Stimulated activated CD4-positive, alpha-beta T cell treated with anti-CD3 and anti-CD28 coated beads, Interleukin-4, amount 100 ng/mL, for 1 hour (primary cell): ENCODE data around the gene KDM8.

ENCODE experiments used
- DNase-seq: peaks from one replicate; pipeline ENCODE4 v3.0.0-alpha.2; 2020

KDM8 gene

GRCh38 chr16:27217256-27217655 is 13.9 kb downstream of the KDM8 start:
- no peak for DNase-seq

GRCh38 chr16:27218756-27219155 is 15.4 kb downstream of the KDM8 start:
- no peak for DNase-seq

DNA sequence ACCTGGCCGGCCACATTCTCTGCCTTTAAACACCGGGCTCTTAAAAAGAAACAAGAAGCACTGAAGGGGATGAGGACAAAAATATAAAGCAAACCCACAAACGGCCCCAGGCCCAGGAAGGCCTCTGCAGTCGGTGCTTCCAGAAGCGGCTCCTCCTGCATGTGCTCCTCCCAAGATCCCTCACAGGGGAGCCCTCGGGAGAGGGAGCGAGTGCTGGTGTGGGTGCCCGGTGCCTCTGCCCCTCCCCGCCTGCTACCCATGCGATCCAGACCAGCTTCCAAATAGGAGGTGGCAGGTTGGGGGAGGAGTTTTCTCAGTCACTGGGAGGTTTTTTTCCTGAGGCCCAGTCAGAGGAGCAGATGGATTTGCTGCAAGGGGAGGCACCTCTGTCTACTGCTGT is 15.8 kb downstream of the KDM8 start:
- DNase-seq: no peak

DNA sequence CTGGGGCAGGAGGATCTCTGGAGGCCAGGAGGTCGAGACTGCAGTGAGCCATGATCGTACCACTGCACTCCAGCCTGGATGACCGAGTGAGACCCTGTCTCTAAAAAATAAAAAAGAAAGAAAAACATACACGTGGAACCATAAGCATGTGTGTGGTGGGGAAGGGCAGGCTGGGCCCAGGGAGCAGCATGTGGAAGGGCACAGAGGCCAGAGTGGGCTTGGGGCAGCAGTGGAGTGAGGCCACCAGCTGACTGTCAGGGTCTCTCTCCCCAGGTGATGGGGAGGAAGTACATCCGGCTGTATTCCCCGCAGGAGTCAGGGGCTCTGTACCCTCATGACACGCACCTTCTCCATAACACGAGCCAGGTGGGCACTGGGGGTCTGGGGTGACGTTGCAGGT is 16.8 kb downstream of the KDM8 start:
- no peak for DNase-seq

DNA sequence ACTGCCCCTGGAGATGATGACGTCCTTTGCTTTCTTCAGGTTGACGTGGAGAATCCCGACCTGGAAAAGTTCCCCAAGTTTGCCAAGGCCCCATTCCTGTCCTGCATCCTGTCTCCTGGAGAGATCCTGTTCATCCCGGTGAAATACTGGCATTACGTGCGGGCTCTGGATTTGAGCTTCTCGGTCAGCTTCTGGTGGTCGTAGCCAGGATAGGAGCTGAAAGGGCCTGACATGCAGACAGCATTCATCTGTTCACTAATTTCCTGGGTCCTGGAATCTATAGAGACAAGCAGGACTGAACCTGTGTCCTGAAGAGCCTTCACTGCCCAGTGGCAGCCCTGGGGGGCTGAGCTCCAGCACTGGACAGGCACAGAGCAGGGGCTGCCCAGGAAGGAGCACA is 17.2 kb downstream of the KDM8 start:
- DNase-seq: no peak

- DNase-seq: no peak
Measured at GRCh38 chr16:27220991-27221390, 17.7 kb downstream of the KDM8 start.

- no peak for DNase-seq
Measured at GRCh38 chr16:27221576-27222248, 18.4 kb downstream of the KDM8 start.

DNA sequence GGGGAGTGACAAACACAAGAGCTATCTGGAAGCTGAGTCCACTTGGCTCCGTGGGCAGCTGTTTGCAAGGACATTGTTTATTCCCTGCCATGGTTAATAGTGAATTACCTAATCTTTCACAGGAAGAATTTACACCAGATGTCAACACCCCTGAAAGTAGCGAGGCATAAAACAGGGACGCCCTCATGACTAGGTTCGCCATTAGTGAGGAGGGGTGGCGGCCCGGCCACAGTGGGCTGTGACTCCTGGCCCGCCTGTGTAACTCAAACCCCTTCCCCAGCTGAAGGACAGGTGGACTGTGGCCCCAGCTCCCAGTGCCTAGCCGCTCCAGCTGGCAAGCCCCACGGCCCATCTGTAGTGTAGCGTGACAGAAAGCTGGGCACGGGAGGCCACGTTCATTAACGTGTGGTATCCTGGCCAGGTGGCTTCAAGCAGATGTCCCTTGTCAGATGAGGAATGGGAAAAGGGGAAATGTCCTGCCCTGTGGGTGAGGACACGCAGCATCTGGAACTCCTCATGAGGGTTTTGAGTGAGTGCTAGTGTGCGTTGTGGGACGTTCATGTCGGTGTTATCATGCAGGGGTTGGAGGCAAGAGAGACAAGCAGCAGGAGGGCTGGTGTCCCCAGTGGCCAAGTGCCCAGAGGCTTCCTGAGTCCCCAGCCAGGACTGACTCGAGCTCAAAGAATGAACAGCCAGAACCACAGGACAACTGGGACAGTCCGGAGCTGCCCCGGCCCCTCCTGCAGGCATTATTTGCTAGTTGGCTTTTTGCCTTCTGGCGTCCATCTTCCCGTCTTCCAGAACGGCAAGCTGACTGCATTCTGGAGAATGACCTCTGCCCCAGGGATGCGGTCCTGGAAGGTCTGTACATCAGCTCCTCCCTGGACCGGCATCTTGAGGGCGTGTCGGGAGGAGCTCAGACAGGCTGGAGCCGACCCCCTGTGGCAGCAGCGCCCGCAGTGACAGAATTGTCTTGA is 19.2 kb downstream of the KDM8 start:
- DNase-seq: no peak

DNA sequence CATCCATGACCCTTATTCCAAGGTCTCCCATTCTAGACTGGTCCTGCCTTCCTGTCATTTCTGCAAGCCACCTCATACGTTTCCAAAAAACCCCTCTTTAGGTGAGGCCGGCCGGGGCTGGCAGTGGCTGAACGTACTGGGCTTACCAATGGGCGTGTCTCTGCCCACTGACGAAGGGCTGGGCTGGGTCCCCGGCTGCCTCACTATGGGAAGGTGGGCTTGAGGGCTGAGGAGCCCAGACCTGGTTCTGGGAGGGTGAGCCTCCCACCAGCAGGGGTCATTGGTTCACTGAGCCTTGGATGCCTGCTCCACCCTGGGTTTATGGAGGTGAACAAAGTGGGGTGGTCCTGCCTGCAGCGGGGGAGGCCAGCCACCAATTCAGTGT is 19.9 kb downstream of the KDM8 start:
- no peak for DNase-seq

DNA sequence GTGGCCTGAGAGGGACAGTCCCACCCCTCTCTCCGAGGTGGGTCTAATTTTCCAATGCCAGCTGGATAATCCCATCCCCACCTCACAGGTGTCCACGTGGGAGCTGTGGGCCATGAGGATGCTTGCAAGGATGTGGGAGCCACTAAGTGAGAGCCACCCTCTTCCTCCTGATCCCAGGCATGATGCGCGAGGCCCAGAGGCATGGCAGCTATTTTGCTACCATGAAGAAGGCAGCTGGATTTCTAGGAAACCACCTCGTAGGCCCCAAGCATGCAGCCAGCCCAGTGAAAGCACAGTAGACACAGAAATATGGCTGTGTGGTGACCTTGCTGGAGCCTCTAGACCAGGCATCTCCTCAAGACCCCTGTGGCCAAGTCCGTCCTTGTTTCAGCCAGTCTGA is 20.4 kb downstream of the KDM8 start:
- DNase-seq: no peak

- no peak for DNase-seq
Measured at GRCh38 chr16:27224271-27224737, 21.0 kb downstream of the KDM8 start.

DNA sequence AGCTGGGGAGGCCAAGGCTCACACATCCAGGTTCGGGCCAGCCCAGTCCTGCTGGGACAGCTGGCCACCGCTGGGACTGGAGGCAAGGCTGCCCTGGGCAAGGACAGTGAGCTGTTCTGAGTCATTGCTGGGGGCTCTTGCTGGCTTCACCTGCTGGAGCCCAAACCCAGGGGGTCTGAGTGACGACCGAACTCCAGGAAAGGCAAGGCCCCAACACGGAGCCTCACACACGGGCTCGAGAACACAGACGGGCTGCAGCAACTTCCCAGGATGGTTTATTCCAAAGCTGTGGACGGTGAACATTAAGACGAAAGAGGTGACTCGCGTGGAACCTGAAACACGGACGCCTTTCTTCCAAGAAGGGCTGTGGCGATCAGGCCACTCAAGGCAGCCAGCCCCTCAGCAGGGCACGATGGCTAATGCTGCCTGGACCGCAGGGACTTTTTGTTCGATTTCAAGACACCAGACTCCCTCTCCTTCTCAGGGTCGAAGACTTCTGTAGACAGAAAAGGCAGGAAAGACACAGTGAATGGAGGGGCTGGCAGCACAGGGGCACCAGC is 21.5 kb downstream of the KDM8 start:
- no peak for DNase-seq

DNA sequence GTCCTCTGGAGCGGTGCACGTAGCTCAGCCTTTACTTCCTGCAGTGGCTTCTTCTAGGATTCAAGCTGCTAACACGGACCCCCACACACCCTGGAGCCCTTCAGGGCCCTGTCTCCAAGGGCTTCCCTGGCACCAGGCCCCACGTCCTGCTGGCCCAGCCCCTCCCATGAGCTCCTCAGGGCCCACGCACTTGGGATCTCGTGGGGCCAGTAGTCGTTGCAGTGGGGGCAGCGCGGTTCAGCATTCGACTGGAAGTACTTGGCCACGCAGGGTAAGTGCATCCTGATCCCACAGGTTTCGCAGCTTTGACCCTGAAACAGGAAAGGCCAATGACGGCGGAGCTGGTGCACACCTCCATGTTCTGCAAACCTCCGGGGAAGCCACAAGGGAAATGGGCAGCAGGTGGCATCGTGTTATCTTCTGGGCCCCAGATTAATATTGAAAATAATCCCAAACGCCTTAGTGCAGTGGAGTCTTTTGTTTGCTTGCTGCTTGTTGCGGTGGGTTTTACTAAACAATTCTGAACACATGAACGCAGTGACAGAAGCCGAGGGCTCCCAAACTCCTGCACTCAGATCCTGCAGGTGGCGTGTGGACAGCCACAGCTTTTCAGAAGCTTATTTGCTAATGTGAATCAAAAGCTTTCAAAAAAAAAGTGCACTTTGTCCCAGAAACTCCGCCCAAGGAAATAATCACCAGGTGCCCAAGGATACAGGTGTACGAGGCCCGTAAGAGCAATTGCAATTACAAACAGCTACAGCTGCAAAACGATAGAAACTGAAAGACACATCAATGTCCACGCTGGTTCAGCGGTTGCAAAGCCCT is 22.4 kb downstream of the KDM8 start:
- no peak for DNase-seq

- DNase-seq: no peak
Measured at GRCh38 chr16:27226476-27226875, 23.1 kb downstream of the KDM8 start.

DNA sequence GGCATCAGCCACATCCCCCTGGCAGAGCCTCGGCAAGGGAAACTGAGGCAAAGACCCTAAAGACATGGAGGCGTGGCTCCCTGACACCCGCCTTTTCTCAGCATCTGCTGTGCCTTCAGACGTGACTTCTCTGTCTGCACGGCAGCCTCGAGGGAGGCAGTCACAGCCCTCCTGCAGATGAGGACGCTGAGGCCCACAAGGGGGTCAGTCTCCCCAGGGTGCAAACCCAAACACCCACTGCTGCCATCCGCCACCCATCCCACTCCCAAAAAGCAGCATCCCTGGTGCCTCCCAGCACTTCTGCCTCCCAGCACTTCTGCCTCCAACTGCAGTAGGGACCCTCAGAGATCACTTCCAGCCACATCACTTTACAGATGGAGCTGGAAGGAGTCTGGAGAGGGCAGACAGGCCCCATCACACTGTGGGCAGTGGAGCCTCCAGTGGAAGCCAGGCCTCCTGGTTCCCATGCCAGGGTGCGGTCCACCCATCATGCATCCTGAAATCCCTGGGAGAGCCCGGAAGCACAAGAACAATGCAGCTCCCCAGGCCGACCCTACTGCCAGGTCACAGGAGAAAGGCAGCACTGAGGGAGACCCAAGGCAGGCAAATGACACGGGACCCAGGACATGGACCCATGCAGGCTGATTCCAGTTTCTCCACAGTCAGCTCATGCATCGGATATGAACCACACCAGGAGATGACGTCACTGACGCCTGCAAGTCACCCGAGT is 23.8 kb downstream of the KDM8 start:
- no peak for DNase-seq

DNA sequence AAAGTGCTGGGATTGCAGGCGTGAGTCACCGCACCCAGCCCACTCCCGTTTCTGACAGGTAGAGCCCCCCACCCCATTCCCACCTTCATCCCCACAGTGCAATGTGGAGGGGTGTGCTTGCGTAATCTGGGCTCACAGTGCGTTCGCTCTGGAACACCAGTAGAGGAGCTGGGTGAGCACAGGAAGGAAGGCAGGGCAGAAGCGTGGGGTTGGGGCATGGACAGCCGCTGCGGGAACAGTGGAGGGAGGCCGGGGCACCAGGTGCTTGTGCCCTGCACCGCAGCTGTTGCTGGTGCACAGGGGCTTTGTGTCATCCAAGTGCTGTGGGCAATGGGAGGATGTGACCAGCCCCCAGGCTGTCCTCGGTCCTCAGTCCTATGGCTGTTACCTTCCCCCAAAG is 24.7 kb downstream of the KDM8 start:
- no peak for DNase-seq

GRCh38 chr16:27228621-27229501 is 25.5 kb downstream of the KDM8 start:
- no peak for DNase-seq

GRCh38 chr16:27229891-27230470 is 26.7 kb downstream of the KDM8 start:
- no peak for DNase-seq

- DNase-seq: peak; percentile 61
Measured at GRCh38 chr16:27230562-27231001, 27.3 kb downstream of the KDM8 start.

DNA sequence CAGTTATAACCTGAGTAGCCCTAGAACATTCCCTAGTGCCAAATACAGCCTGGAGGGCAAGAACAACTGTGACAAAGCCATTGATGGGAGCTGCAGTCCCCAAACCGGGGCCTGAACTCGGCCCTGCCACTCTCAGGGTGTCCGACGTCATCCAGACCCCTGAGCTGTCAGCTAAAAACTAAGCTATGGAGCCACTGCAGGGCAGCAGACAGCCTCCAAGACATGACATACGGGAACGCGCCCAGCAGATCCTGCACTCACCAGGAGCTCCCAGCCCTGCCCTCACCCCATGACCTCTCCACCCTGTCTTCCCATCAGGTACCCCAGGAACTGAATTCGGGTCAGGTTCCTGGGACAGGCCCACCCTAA is 28.4 kb downstream of the KDM8 start:
- DNase-seq: no peak
